Nephron (organoid): ENCODE data around the gene TOP3A.

Experiments used
- H3K27ac Mint-ChIP-seq, 3 experiments: 2 replicates each; pipeline ENCODE4 v1.8.0; 2020; ENCODE audit warnings: mixed read lengths in 3 of 3, mild to moderate bottlenecking in 2 of 3, moderate library complexity in 1 of 3
- H3K27me3 Mint-ChIP-seq: 2 replicates; pipeline ENCODE4 v1.8.0; 2021; ENCODE audit warnings: low read depth, mild to moderate bottlenecking, moderate library complexity, mixed read lengths
- H3K36me3 Mint-ChIP-seq: 2 replicates; pipeline ENCODE4 v1.8.0; 2020; ENCODE audit warnings: low read depth, mixed read lengths
- H3K4me1 Mint-ChIP-seq: 2 replicates; pipeline ENCODE4 v1.8.0; 2020; ENCODE audit warnings: mixed read lengths
- H3K4me3 Mint-ChIP-seq, 3 experiments: 2 replicates each; pipeline ENCODE4 v1.8.0; 2020; ENCODE audit warnings: mild to moderate bottlenecking in 3 of 3, mixed read lengths in 3 of 3, moderate library complexity in 2 of 3
- H3K9me3 Mint-ChIP-seq: 2 replicates; pipeline ENCODE4 v1.8.0; 2020; ENCODE audit warnings: mixed read lengths
- TF ChIP-seq, protein P1 (sequence below), 3 experiments: fragments of 200-600 bp; sonication (generic); IDR thresholded peaks; one replicate each; pipeline ENCODE4 v1.5.0; 2021; ENCODE audit warnings: antibody characterized with exemption in 3 of 3; ENCODE audit not compliant: unreplicated experiment in 3 of 3

Gene TOP3A

DNA sequence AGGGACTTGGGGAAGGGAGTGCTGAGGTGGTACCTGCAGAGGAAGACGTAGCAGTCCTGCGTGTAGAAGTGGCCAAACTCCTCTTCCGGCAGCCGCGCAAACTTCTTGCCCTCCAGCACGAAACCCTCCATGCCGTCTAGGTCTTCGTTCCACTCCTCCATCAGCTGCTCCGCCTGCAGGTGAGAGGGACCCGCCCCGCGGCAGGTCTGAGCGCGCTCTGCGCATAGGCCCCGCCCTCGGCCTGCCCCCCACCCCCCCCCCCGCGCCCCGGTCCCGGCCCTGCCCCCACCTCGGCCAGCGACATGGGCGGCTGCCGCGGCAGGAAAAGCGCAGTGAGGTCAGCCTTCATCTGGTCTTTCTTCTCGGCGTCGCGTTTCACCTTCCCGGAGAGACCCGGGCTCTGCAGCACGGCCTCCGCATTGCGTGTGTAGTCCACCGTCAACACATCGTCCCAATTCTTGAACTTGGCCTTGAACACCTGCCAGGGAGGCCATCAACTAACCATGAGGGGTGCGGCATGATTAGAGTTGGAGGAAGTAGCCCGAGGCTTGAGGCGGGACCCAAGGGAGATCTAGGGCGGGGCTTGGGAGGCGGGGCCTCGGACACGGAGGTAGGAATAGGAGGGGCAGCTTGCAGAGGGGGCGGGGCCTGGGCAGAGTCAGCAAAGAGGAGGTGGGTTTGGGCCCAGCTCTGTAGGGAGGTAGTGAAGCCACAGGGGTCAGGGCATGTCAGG is 67.7 kb downstream of the TOP3A start:
- Mint-ChIP-seq H3K4me1 (peaks cover 7% of the 10 kb centered on the region), H3K9me3 (no peaks in the 10 kb centered on the region), H3K36me3 (peaks cover 51% of the 10 kb centered on the region), H3K27me3 (no peaks in the 10 kb centered on the region), H3K27ac (peak overlapping the region in 2 of 3 experiments; percentile 58 to 74), H3K4me3 (peak overlapping the region; percentile 53 to 73 (median 62))
- TF ChIP-seq, protein P1, sequence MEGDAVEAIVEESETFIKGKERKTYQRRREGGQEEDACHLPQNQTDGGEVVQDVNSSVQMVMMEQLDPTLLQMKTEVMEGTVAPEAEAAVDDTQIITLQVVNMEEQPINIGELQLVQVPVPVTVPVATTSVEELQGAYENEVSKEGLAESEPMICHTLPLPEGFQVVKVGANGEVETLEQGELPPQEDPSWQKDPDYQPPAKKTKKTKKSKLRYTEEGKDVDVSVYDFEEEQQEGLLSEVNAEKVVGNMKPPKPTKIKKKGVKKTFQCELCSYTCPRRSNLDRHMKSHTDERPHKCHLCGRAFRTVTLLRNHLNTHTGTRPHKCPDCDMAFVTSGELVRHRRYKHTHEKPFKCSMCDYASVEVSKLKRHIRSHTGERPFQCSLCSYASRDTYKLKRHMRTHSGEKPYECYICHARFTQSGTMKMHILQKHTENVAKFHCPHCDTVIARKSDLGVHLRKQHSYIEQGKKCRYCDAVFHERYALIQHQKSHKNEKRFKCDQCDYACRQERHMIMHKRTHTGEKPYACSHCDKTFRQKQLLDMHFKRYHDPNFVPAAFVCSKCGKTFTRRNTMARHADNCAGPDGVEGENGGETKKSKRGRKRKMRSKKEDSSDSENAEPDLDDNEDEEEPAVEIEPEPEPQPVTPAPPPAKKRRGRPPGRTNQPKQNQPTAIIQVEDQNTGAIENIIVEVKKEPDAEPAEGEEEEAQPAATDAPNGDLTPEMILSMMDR (IDR thresholded peaks at IDR 0.05; ENCODE audit: unreplicated experiment in 3 of 3), result no peak

DNA sequence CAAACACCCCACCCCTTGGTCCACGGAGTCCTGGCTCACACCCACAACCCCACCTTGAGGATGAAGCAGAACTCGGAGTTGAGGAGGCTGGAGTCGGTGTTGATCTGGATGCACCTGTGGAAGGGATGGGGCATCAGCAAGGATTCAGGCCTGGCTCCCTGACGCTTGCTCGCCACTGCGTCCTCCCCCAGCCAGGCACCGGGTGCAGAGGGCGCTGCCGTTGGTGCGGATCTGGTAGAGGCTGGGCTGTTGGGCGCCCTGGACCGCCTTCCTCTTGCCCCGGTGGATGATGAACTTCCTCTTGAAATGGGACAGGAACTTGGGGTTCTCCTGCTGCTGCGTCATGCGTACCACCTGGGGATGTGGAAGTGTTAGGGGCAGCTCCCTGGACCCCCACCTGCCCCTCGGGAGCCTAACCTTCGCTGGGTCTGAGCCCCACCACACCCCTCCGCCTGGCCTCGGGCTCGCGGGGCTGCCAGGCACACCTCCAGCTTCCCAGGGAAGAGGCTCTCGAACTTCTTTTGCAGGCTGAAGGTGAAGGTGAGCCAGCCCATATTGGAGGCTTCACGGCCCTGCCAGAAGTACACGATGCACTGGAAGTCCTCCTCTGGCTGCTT is 68.6 kb downstream of the TOP3A start:
- H3K9me3 Mint-ChIP-seq, result no peaks in the 10 kb centered on the region
- H3K4me1 Mint-ChIP-seq, result peaks cover 7% of the 10 kb centered on the region
- no peak overlapping the region for H3K27ac Mint-ChIP-seq
- H3K36me3 Mint-ChIP-seq, result peaks cover 47% of the 10 kb centered on the region
- TF ChIP-seq, protein P1 (IDR thresholded peaks at IDR 0.05; ENCODE audit: unreplicated experiment in 3 of 3), result no peak
- peak overlapping the region in 1 of 3 experiments; percentile 51 for H3K4me3 Mint-ChIP-seq
- no peaks in the 10 kb centered on the region for H3K27me3 Mint-ChIP-seq

DNA sequence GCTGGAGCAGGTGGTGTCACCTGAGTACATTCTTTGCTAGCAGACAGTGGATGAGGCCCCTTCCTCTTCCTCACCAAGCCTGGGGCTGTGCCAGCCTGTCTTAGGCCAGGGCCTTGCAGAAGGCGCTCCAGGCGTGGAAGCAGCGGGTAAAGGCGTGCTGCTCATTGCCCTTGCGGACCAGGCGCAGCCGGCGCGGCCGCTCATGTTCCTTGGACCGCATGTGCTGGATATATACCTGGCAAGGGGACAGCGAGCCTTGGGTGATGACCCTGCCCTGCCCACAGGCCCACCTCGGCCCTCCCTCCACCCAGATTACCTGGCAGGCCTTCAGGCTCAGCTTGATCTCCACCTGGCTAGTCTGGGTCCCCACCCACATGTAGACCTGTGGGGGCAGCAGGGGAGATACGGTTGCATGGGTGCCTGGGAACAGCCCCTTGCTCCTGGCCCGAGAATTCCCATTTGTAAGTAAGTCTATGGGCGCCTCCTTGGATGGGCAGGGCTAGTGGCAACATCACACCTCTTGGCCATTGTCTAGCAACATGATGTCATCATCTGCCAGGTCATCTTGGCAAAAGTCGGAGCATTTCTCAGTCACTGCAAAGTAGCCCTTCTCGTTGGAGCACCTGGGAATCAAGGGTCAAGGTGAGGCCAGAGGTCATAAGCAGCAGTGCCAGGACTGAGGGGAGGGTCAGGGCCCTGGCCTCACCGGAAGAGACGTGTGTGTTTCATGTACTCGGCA is 69.6 kb downstream of the TOP3A start:
- TF ChIP-seq, protein P1 (IDR thresholded peaks at IDR 0.05; ENCODE audit: unreplicated experiment in 3 of 3), result no peak
- Mint-ChIP-seq H3K36me3 (peaks cover 37% of the 10 kb centered on the region), H3K4me3 (no peak overlapping the region), H3K9me3 (no peaks in the 10 kb centered on the region), H3K4me1 (peaks cover 7% of the 10 kb centered on the region), H3K27ac (no peak overlapping the region), H3K27me3 (no peaks in the 10 kb centered on the region)

DNA sequence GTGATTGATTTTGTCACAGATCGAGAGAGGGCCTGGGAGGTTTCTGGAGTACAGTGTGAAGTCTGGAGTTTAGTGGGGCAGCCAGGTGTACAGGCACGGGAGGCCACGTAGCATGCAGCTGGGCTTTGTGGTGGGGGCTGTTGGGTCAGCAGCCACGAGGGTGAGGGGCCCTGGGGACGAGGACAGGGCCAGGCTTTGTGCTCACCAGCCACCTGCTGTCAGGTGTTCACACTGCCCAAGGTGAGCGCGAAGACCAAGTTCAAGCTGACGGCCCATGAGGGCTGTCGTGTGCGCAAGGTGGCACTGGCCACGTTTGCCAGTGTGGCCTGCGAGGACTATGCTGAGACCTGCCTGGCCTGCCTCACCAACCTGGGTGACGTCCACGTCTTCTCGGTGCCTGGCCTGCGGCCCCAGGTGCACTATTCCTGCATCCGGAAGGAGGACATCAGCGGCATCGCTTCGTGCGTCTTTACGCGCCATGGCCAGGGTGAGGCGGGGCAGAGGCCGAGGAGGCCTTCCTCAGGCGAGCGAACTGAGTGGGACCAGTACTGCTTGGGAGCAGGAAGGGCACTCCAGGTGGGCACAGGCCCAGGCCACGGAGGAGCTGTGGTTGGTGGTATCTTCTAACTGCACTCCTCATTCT is 73.4 kb downstream of the TOP3A start:
- H3K9me3 Mint-ChIP-seq, result no peaks in the 10 kb centered on the region
- H3K27ac Mint-ChIP-seq, result no peak overlapping the region
- no peak overlapping the region for H3K4me3 Mint-ChIP-seq
- TF ChIP-seq, protein P1 (IDR thresholded peaks at IDR 0.05; ENCODE audit: unreplicated experiment in 3 of 3), result no peak
- H3K4me1 Mint-ChIP-seq, result no peaks in the 10 kb centered on the region
- no peaks in the 10 kb centered on the region for H3K27me3 Mint-ChIP-seq
- peaks cover 31% of the 10 kb centered on the region for H3K36me3 Mint-ChIP-seq

DNA sequence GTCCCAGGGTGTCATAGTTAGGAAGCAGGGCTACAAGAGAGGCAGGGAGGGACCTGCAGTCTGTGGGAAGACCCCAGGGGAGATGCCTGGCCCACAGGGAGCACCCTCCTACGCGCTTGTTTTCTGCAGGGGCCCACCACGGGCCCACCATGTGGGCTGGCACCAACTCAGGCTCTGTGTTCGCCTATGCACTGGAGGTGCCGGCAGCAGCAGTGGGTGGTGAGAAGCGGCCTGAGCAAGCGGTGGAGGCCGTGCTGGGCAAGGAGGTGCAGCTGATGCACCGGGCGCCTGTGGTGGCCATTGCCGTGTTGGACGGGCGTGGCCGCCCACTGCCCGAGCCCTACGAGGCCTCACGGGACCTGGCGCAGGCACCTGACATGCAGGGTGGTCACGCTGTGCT is 74.3 kb downstream of the TOP3A start:
- TF ChIP-seq, protein P1 (IDR thresholded peaks at IDR 0.05; ENCODE audit: unreplicated experiment in 3 of 3), result no peak
- Mint-ChIP-seq H3K27ac (no peak overlapping the region), H3K27me3 (no peaks in the 10 kb centered on the region), H3K4me3 (no peak overlapping the region), H3K36me3 (peaks cover 29% of the 10 kb centered on the region), H3K9me3 (no peaks in the 10 kb centered on the region), H3K4me1 (no peaks in the 10 kb centered on the region)
